ENCODE results near the gene BMPER.
"Not testable (repeated sequence)": the region's sequence is repeated elsewhere in the genome, so short reads cannot be mapped to it uniquely, and the experiment has no call there.

Gene BMPER

DNA sequence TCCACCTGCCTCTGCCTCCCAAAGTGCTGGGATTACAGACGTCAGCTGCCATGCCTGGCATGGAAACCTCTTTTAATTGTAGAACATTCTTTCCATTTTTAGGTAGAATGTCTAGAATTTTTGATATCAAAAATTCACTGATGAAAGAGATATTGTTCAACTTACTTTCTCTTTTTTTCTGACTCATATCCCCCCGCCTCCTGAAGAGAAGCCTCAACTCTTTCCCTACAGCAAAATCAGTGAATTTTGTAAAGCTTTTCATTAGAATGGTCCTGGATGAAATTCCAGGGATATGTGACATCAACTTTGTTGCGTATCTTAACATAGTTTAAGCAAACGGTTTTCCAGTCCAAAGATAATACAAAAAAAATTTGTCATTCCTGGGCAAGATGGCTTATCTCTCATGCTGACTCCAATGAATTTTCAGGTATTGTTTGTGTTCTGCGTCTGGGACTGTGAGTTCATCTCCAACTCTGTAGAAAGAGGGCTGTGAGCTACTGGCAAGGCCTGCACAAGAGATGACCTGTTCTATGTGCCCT lies 256.8 kb downstream of the BMPER start:
- DNase-seq (ENCODE audit: insufficient read length, low spot score) (no peak), FAIRE-seq (no peak)

DNA sequence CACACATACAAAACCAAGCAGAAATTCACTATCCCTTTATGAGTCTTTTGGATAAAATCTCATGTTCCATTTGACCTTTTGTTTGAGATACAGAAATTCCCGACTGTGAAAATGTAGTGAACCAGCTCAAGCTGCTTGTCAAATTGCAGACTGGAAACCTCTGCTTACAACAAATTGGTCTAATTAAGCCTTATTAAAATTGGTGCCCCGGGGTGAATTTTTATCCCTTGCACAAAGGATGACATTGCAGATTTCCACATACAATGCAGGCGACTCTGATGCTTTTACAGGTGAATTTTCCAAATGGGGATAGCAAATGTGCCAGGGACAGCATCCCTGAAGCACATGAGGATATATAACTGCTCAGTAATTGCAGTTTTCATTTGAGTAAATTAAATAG lies 257.3 kb downstream of the BMPER start:
- no peak for FAIRE-seq
- no peak for DNase-seq (ENCODE audit: insufficient read length, low spot score)

DNA sequence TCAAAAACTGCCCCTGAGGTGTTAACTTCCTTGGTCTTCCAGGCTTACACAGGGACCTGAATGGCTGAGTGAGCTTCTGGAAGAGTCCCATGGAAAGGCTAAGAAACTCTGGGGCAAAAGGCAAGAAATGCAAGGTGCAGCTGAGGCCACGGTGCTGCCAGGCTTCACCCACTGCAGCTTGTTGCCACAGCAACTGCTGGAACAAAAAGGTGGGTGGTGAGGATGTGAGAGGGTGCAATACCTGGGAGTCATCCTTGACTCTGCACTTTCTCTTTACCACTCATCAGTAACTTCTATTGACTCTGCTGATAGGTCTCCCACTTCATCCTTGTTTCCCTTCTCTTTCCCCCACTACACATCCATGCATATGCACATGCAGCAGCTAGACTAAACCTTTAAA lies 258.6 kb downstream of the BMPER start:
- DNase-seq (ENCODE audit: insufficient read length, low spot score) (no peak), FAIRE-seq (no peak)

DNA sequence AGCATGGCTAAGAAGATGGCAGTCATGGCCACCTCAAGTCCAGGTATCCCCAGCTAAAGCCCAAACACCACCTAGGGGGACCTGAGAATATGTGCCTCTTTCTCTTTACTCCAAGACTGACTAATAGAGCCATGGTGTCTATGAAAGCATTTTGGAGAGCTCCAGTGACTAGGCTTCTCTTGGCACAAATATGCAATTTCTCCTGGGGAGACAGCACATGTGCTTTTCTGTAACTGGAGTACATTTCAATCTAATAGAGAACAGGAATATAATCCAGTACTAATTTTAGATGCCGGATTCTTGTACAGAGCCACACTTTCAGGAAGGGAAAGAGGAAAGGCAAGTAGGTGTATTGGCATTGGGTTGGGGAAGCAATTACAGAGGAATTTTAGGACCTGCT lies 260.1 kb downstream of the BMPER start:
- no peak for FAIRE-seq

DNA sequence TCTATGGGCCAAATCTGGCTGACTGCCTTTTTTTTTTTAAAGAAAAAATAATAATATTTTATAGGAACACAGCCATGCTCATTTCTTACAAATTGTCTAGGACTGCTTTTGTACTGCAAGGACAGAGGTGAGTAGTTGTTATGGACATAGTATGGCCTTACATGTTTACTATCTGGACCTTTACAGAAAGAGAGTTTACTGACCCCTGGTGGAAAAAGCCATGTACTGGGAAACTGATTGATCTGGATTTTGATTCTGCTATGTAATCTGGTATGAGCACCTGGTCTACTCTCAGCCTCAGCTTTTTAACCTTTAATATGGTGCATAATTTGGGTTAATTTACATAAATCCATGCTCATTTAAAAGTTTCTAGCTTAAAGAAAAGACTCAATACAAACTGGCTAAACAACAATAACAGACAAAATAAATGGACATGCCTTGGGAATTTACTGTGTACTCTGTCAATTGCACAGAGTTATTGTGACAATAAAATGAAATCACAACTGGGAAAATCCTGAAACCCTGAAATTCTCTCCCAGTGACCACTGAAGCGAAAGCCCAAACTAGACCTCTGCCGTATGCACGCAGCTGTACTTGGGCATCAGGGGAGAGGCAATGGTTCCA lies 260.7 kb downstream of the BMPER start:
- FAIRE-seq = no peak

More for the DNA sequence above, 260.1 kb downstream of the BMPER start:
- DNase-seq (ENCODE audit: insufficient read length, low spot score) = no peak

DNA sequence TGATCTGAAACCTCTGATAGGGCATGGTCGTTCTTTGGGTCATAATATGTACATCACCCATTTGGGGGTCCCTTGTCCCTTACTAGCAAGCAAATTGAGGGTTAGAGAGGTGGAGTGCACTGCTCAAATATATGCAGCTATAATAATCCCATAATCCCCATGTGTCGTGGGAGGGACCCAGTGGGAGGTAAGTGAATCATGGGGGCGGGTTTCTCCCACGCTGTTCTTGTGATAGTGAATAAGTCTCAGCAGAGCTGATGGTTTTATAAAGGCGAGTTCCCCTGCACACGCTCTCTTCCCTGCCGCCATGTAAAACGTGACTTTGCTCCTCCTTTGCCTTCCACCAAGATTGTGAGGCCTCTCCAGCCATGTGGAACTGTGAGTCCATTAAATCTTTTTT lies 262.7 kb downstream of the BMPER start:
- FAIRE-seq (no peak), DNase-seq (ENCODE audit: insufficient read length, low spot score) (no peak)

More for the DNA sequence above, 260.7 kb downstream of the BMPER start:
- no peak for DNase-seq (ENCODE audit: insufficient read length, low spot score)

DNA sequence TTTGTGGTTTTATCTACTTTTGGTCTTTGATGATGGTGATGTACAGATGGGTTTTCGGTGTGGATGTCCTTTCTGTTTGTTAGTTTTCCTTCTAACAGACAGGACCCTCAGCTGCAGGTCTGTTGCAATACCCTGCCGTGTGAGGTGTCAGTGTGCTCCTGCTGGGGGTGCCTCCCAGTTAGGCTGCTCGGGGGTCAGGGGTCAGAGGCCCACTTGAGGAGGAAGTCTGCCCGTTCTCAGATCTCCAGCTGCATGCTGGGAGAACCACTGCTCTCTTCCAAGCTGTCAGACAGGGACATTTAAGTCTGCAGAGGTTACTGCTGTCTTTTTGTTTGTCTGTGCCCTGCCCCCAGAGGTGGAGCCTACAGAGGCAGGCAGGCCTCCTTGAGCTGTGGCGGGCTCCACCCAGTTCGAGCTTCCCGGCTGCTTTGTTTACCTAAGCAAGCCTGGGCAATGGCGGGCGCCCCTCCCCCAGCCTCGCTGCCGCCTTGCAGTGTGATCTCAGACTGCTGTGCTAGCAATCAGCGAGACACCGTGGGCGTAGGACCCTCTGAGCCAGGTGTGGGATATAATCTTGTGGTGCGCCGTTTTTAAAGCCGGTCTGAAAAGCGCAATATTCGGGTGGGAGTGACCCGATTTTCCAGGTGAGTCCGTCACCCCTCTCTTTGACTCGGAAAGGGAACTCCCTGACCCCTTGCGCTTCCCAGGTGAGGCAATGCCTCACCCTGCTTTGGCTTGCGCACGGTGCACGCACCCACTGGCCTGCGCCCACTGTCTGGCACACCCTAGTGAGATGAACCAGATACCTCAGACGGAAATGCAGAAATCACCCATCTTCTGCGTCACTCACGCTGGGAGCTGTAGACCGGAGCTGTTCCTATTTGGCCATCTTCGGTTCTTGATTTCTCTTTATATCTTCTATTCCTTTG lies 269.6 kb downstream of the BMPER start:
- not testable (repeated sequence) for FAIRE-seq; DNase-seq (ENCODE audit: insufficient read length, low spot score)

DNA sequence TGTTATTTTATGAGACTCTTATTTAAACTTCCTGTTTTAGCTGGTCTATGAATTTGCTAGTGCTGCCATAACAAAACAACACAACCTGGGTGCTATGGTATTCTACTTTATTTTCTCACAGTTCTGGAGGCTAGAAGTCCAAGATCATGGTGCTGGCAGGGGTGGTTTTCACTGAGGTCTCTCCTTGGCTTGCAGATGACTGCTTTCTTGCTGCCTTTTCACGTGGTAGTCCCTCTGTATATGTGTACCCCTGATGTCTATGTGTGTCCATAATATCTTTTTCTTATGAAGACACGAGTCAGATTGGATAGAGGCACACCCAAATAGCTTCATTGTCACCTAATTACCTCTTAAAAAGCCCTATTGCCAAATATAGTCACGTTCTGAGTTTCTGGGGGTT lies 270.5 kb downstream of the BMPER start:
- FAIRE-seq (no peak), DNase-seq (ENCODE audit: insufficient read length, low spot score) (no peak)

DNA sequence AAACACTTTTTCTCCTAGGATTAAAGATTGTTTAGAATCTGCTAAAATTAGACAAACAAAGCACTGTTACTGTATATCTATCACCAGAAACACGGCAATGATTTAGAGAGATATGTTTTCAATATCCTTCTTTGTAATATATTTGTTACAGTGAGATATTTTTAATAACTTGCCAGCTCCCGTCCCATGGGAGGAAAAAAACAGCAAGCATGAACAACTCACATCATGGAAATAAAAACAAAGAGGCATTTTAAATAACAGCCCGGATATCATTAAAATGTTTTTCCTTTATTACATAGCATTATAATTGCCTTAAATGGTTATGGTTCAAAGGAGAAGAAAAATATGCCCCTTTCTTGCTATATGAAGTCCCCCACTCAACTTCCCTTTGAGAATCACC lies 272.1 kb downstream of the BMPER start:
- DNase-seq (ENCODE audit: insufficient read length, low spot score) (no peak), FAIRE-seq (no peak)

DNA sequence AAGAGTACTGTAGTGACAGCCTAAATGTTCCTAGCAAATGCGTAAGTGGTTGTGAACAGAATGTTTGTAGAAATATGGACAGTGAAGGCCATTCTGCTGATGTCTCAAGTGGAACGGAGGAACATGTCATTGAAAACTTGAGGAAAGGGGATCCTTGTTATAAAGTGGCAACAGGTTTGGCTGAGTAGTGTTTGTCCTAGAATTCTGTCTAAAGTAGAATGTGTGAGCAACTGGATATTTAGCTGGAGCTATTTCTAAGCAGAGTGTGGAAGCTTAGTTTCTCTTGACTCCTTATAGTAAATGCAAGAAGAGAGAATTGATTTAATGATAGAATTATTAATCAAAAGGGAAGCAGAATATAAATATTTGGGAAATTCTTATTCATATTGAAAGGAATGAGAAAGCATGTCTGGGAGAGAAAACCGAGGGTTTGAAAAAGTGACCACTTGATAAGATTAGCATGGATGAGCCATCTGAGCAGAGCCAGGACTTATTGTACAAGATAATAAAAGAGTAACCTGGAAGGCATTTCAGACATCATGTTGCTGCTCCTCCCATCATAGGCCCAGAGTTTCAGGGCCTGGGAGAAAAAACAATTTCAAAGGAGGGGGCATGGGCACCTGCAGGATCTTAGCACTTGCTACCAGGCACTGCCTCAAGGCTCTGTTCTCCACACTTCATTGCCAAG lies 276.1 kb downstream of the BMPER start:
- DNase-seq (ENCODE audit: insufficient read length, low spot score) (no peak), FAIRE-seq (no peak)

DNA sequence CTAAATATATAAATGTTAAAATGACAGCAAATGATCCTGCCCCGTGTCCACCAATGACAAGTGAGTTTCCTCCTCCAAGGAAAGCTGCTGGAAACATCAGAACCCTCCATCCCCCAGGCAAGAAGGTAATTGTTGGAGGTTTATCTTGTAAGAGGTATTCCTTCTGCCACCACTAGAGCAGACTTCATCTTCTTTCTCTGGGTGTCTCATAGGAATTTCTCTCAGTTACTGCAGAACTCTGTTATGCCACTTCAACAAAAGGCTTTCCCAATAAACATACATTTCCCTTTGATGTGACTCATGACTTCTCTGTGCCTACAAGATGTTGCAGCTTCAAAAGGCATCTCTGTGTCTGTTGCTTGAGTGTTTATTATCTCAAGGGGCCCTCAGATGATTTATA lies 279.1 kb downstream of the BMPER start:
- FAIRE-seq (no peak), DNase-seq (ENCODE audit: insufficient read length, low spot score) (no peak)

DNA sequence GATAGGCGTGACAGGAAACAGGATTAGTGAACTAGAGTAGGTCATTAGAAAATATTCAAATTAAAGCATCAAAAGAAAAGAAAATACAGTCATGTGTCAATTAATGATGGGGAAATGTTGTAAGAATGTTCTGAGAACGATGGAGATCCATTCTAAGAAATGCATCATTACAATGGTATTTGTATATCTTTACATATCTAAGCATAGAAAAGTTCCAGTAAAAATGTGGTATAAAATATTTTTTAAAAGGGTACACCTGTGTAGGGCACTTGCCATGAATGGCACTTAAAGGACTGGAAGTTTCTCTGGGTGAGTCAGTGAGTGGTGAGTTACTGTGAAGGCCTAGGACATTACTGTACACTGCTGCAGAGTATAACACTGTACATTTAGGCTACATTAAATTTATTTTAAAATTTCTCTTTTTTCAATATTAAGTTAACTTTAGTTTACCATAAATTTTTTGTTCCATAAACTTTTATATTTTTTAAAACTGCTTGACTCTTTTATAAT lies 282.5 kb downstream of the BMPER start:
- FAIRE-seq = no peak
- no peak for DNase-seq (ENCODE audit: insufficient read length, low spot score)

DNA sequence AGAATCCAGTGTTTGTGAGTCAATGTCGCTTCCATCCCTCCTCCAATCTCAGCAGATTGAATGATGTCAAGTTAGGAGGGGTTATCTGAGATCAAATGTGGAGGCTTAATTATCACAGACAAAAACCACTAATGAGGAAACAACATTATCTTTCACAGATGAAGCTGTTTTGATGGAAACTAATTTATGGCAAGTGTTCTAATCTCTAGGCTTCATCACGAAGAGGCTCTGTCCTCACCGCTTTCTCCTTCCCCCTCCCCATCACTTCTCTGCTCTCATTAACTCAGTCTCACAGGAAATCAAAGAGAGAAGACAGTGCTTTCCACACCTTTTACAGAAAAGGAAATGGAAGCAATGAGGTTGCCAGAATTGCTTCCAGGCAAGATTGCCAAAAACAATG lies 283.7 kb downstream of the BMPER start:
- DNase-seq (ENCODE audit: insufficient read length, low spot score) (no peak), FAIRE-seq (no peak)

DNA sequence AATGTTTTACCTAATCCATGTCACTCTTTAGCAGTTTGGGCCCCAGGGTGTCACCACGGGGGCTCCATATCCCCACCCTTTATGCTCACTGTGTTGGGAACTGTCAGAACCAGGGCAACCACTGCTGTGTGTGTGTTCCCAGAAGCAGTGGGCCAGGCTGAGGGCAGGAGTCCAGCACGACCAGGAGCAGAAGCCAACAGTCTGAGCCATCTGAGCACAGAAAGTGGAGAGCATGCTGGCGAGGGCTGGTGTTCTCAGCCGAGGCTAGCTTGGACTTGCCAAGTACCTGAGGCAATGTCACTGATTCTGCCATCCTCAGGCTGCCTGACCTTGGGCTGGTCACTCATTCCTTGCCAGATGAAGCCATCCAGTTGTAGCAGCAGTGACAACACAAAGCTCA lies 285.0 kb downstream of the BMPER start:
- FAIRE-seq (no peak), DNase-seq (ENCODE audit: insufficient read length, low spot score) (no peak)

DNA sequence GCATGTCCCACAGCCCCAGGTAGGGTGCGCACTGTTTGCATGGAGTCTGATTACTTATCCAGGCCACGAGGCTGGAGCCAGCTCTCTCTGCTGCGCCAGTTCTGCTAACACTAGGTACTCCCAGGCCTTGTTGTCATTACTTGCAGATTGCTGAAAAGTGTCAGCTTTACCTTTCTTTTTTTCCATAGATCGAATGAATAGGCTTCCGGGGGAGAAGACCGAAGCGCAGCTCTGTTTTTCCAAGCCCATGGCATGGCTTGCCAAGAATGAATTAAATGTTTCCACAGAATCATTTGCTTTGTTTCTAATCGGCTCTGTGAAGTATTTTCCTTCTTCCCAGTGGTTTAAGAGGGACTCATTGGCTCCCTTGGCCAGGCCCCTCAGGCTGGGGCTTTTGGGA lies 285.8 kb downstream of the BMPER start:
- no peak for DNase-seq (ENCODE audit: insufficient read length, low spot score)
- no peak for FAIRE-seq

DNA sequence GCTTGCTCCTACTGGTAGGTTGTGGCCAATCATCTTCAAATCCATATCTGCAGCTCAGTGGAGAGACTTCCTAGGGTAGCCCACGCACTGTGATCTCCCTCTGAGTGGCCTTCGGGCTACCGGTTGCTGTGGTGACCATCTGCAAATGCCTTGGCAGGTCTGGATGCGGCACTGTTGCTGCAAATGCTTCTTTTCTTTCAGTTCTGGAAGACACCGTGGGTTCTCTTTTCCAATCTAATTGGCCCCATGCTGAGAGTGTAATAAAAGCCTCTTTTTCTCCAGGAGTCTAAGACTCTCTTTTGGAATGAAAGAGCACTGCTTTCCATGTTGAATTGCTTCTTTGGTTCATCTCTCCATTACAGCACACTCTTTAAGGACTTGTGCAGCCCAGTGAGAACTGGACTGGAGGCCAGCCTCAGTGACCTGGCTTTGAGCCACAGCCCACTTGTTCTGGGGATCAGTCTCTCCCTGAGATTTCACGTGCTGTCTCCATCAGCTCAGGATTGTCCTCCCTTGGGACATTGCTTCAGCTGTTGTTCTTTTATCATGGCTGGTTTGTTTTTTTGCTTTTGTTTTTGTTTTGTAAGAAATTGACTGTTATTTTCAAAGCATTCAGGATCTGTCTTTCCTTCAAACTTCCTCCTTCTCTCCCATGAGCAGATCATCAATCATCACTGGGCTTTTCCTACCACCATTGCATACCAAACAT lies 286.6 kb downstream of the BMPER start:
- FAIRE-seq (no peak), DNase-seq (ENCODE audit: insufficient read length, low spot score) (no peak)

DNA sequence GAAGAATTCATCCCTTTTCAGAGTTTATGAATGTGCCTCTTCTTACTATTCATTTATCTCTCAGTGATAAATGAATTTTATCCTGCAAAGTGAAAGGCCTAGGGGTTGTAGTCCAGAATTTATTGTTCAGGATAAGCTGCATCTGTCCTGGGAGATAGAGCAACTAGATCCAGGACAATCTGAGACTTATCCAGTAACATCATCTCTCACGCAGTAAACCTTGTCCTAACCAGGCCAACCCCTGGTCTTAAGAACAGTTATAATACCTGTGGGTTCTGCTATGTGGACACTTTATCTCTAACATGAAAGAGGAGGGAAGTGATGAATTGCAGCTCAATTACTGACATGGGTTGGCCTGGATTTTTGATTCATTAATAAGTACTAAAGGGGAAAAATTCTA lies 287.6 kb downstream of the BMPER start:
- no peak for DNase-seq (ENCODE audit: insufficient read length, low spot score)
- FAIRE-seq = peak; percentile 11

DNA sequence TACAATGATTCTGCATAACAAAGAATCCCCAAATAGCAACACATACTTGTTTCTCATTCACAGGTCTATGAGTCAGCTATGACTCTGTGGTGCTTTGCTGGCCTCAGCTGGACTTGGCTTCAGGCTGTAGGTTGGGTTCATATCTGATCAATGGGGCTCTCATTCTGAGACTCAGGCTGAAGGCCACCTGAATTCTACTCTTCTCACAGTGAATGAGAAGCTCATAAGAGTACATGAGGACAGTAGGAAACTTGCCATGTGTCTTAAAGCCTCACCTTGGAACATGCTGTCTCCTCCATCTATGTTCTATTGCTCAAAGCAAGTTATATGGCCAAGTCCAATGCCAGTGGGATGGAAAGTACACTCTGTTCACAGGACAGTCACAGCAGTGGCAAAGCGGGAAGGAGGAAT lies 292.9 kb downstream of the BMPER start:
- DNase-seq (ENCODE audit: insufficient read length, low spot score) (no peak), FAIRE-seq (no peak)

All from GM19239 (cell line).